ENCODE measurements around the gene DIAPH1.

- no peak for TF ChIP-seq CTCF (IDR thresholded peaks at IDR 0.05)
- TF ChIP-seq POLR2AphosphoS5 (IDR thresholded peaks at IDR 0.05) = no peak
- TF ChIP-seq POLR2A (IDR thresholded peaks at IDR 0.05) = no peak
Measured at GRCh38 chr5:141518618-141519015, 100.2 kb downstream of the DIAPH1 start.

Measured in breast epithelium (tissue), 3 donors.